Naive thymus-derived CD4-positive, alpha-beta T cell (primary cell): ENCODE results near the gene IL31. TPM values are rescaled to one million over a fixed set of nuclear protein-coding genes. Genes with fewer than 3 reads are reported as not detected.
A peak's percentile ranks its signal among the peaks of the same experiment; 100 is the strongest.
"Not testable (repeated sequence)": the region's sequence is repeated elsewhere in the genome, so short reads cannot be mapped to it uniquely, and the experiment has no call there.

Source experiments
- ATAC-seq: fragments of 150-1000 bp; cut with Tn5 transposase; 2 replicates; pipeline ENCODE4 v1.10.0; 2021; ENCODE audit warnings: mild to moderate bottlenecking, moderate library complexity
- CTCF ChIA-PET: fragments of 350-600 bp; sonication (Branson Sonifier 250); formaldehyde crosslinking; loops from one replicate; lab custom pipeline; 2021; ENCODE audit warnings: antibody characterized with exemption; lab: Charles Lee
- POLR2A ChIA-PET: fragments of 350-600 bp; sonication (Branson Sonifier 250); formaldehyde crosslinking; loops from one replicate; lab custom pipeline; 2021; ENCODE audit warnings: antibody characterized with exemption, inconsistent platforms; lab: Charles Lee
- DNase-seq, 9 donors: peaks; one replicate each; pipeline versions ENCODE4 v3.0.0 to v3.0.0-alpha.2; 2020 to 2022; ENCODE audit warnings: mixed read lengths in 1 of 9
- H3K27ac ChIP-seq: one replicate; pipeline ENCODE4 v1.7.0; 2013; ENCODE audit warnings: mild to moderate bottlenecking, low read depth, low read length, moderate library complexity
- H3K27me3 ChIP-seq, 2 donors: one replicate each; pipeline ENCODE4 v1.7.0; 2013; ENCODE audit warnings: low read length in 2 of 2, mild to moderate bottlenecking in 2 of 2, moderate library complexity in 2 of 2; ENCODE audit not compliant: control insufficient read depth in 2 of 2, insufficient read depth in 2 of 2
- H3K36me3 ChIP-seq, 3 experiments: 1 replicate in 2 of 3; 2 replicates in 1 of 3; pipeline ENCODE4 v1.7.0; 2013; ENCODE audit warnings: low read length in 3 of 3, mild to moderate bottlenecking in 3 of 3, moderate library complexity in 1 of 3; ENCODE audit not compliant: insufficient read depth in 3 of 3, control insufficient read depth in 2 of 3
- H3K4me1 ChIP-seq, 2 donors: one replicate each; pipeline ENCODE4 v1.7.0; 2013; ENCODE audit warnings: low read length in 2 of 2, mild to moderate bottlenecking in 2 of 2, moderate library complexity in 1 of 2; ENCODE audit not compliant: control insufficient read depth in 2 of 2, insufficient read depth in 2 of 2
- H3K4me3 ChIP-seq: 2 replicates; pipeline ENCODE4 v1.7.0; 2013; ENCODE audit warnings: mild to moderate bottlenecking, low read length
- H3K9me3 ChIP-seq, 3 experiments: 1 replicate in 2 of 3; 2 replicates in 1 of 3; pipeline ENCODE4 v1.7.0; 2013; ENCODE audit warnings: low read length in 3 of 3; ENCODE audit not compliant: control insufficient read depth in 2 of 3
- H3K27ac Mint-ChIP-seq, 9 donors: one replicate each; pipeline ENCODE4 v1.8.0; 2020 to 2022; ENCODE audit warnings: mixed read lengths in 9 of 9, mild to moderate bottlenecking in 8 of 9, moderate library complexity in 5 of 9, inconsistent platforms in 2 of 9
- H3K27me3 Mint-ChIP-seq, 5 donors: one replicate each; pipeline ENCODE4 v1.8.0; 2021 to 2022; ENCODE audit warnings: mixed read lengths in 5 of 5, mild to moderate bottlenecking in 1 of 5
- H3K36me3 Mint-ChIP-seq, 5 donors: one replicate each; pipeline ENCODE4 v1.8.0; 2020 to 2022; ENCODE audit warnings: mixed read lengths in 5 of 5, mild to moderate bottlenecking in 3 of 5, inconsistent platforms in 1 of 5
- H3K4me1 Mint-ChIP-seq, 7 donors: one replicate each; pipeline ENCODE4 v1.8.0; 2020 to 2022; ENCODE audit warnings: mixed read lengths in 7 of 7, mild to moderate bottlenecking in 3 of 7, inconsistent platforms in 1 of 7
- H3K4me3 Mint-ChIP-seq, 10 donors: one replicate each; pipeline ENCODE4 v1.8.0; 2020 to 2022; ENCODE audit warnings: mild to moderate bottlenecking in 10 of 10, mixed read lengths in 10 of 10, moderate library complexity in 6 of 10, inconsistent platforms in 2 of 10
- H3K9me3 Mint-ChIP-seq, 11 donors: one replicate each; pipeline ENCODE4 v1.8.0; 2020 to 2022; ENCODE audit warnings: mixed read lengths in 11 of 11, mild to moderate bottlenecking in 4 of 11, inconsistent platforms in 1 of 11, moderate library complexity in 1 of 11
- intact Hi-C, 2 donors: fragments of 100-400 bp; cut with micrococcal nuclease; formaldehyde crosslinking; loops; one replicate each; pipeline ENCODE4 v1.15.1; 2023
- polyA plus RNA-seq, 2 donors: library from polyadenylated mRNA; unstranded; fragments of 300-500 nt; fragmentation: Illumina TruSeq; gene quantifications; one replicate each; pipeline ENCODE4 v1.2.3, GENCODE V29; 2021
- total RNA-seq, 6 experiments: library from RNA in 5 of 6; stranded (reverse) in 5 of 6; gene quantifications; 1 replicate in 5 of 6; 2 replicates in 1 of 6; pipeline ENCODE4 v1.2.3 and lab custom pipeline; 2021 to 2026

IL31 gene
- total and polyA plus RNA-seq, 7 experiments from 2014 or later: not detected

- no peak for DNase-seq
- H3K27ac ChIP-seq: no peak overlapping the region
- Mint-ChIP-seq H3K4me3 (peak overlapping the region in 3 of 10 donors; percentile 33 to 58 (median 45)), H3K27ac (peak overlapping the region in 3 of 9 donors; percentile 49 to 73 (median 55)), H3K4me1 (peaks cover 5 to 17% (median 14%) of the 10 kb centered on the region in 7 donors), H3K27me3 (peaks cover 0 to 28% (median 0%) of the 10 kb centered on the region in 5 donors), H3K9me3 (no peaks in the 10 kb centered on the region), H3K36me3 (peaks cover 0 to 22% (median 6%) of the 10 kb centered on the region in 5 donors)
- H3K36me3 ChIP-seq: peaks cover 0 to 40% (median 7%) of the 10 kb centered on the region in 3 experiments
- CTCF ChIA-PET: interaction anchor here (0.7 kb wide), 1 partner anchor 39 kb away, joined by 3 read pairs; no protein-coding TSS in a partner anchor
- peaks cover 6 to 10% of the 10 kb centered on the region in 2 donors for H3K4me1 ChIP-seq
- H3K4me3 ChIP-seq: no peak overlapping the region
- intact Hi-C loops: no loop called here
- POLR2A ChIA-PET: interaction anchor here (1.1 kb wide), 1 partner anchor 11 kb away, joined by 3 read pairs; no protein-coding TSS in a partner anchor
- no peaks in the 10 kb centered on the region for H3K9me3 ChIP-seq
- ATAC-seq: peak; percentile 22
- no peaks in the 10 kb centered on the region for H3K27me3 ChIP-seq
Observed at GRCh38 chr12:122206111-122206881, 32.3 kb upstream of the IL31 start.

- Histone ChIP-seq H3K27ac (no peak overlapping the region), H3K4me1 (peaks cover 6 to 10% of the 10 kb centered on the region in 2 donors), H3K9me3 (no peaks in the 10 kb centered on the region), H3K4me3 (no peak overlapping the region), H3K36me3 (peaks cover 0 to 34% (median 5%) of the 10 kb centered on the region in 3 experiments), H3K27me3 (no peaks in the 10 kb centered on the region)
- ChIA-PET POLR2A (interaction anchor here (0.9 to 2.0 kb wide), 4 partner anchors 12 to 39 kb away, joined by 3 to 6 read pairs (median 3); partner anchors contain the start of gene DIABLO), CTCF (interaction anchor here (0.7 kb wide), 1 partner anchor 38 kb away, joined by 3 read pairs; no protein-coding TSS in a partner anchor)
- Mint-ChIP-seq H3K27me3 (peaks cover 0 to 30% (median 0%) of the 10 kb centered on the region in 5 donors), H3K36me3 (peaks cover 0 to 18% (median 6%) of the 10 kb centered on the region in 5 donors), H3K9me3 (no peaks in the 10 kb centered on the region), H3K4me1 (peaks cover 5 to 17% (median 14%) of the 10 kb centered on the region in 7 donors), H3K4me3 (peak overlapping the region; percentile 61 to 85 (median 77)), H3K27ac (peak overlapping the region in 6 of 9 donors; percentile 0 to 87 (median 50))
- intact Hi-C loops: no loop called here
- ATAC-seq: no peak
- DNase-seq: no peak
Observed at GRCh38 chr12:122205053-122205925, 31.3 kb upstream of the IL31 start.

GRCh38 chr12:122204167-122205052 is 30.4 kb upstream of the IL31 start:
- H3K4me1 Mint-ChIP-seq: peaks cover 5 to 17% (median 14%) of the 10 kb centered on the region in 7 donors
- intact Hi-C loops: no loop called here
- peaks cover 6 to 10% of the 10 kb centered on the region in 2 donors for H3K4me1 ChIP-seq
- peak in 1 of 9 donors; percentile 26 for DNase-seq
- H3K4me3 Mint-ChIP-seq: peak overlapping the region; percentile 55 to 85 (median 77)
- ATAC-seq: peak; percentile 16
- H3K27ac ChIP-seq: no peak overlapping the region
- ChIA-PET POLR2A (interaction anchor here (0.9 to 2.0 kb wide), 5 partner anchors 12 to 40 kb away, joined by 3 to 6 read pairs (median 3); partner anchors contain the start of gene DIABLO), CTCF (no interaction called here)
- no peaks in the 10 kb centered on the region for H3K27me3 ChIP-seq
- H3K27me3 Mint-ChIP-seq: peaks cover 0 to 35% (median 0%) of the 10 kb centered on the region in 5 donors
- H3K9me3 Mint-ChIP-seq: no peaks in the 10 kb centered on the region
- peak overlapping the region in 5 of 9 donors; percentile 44 to 77 (median 54) for H3K27ac Mint-ChIP-seq
- H3K36me3 ChIP-seq: peaks cover 0 to 25% (median 5%) of the 10 kb centered on the region in 3 experiments
- H3K9me3 ChIP-seq: no peaks in the 10 kb centered on the region
- peaks cover 0 to 15% (median 5%) of the 10 kb centered on the region in 5 donors for H3K36me3 Mint-ChIP-seq
- H3K4me3 ChIP-seq: peak overlapping the region; percentile 68

- Histone ChIP-seq H3K4me3 (peak within 1 kb of the TSS; percentile 68), H3K9me3 (no peaks in the 10 kb centered on the region), H3K36me3 (peaks cover 0 to 19% (median 5%) of the 10 kb centered on the region in 3 experiments), H3K27ac (no peak within 1 kb of the TSS), H3K27me3 (peaks cover 0 to 3% of the 10 kb centered on the region in 2 donors), H3K4me1 (peaks cover 6 to 10% of the 10 kb centered on the region in 2 donors)
- peak; percentile 50 to 75 (median 67) for DNase-seq
- peak within 1 kb of the TSS in 5 of 9 donors; percentile 44 to 77 (median 46) for H3K27ac Mint-ChIP-seq
- no peaks in the 10 kb centered on the region for H3K9me3 Mint-ChIP-seq
- POLR2A ChIA-PET: interaction anchor here (0.7 to 2.0 kb wide), 4 partner anchors 13 to 22 kb away, joined by 3 to 6 read pairs (median 4); partner anchors contain the start of gene DIABLO
- peaks cover 0 to 14% (median 2%) of the 10 kb centered on the region in 5 donors for H3K36me3 Mint-ChIP-seq
- H3K27me3 Mint-ChIP-seq: peaks cover 0 to 35% (median 0%) of the 10 kb centered on the region in 5 donors
- H3K4me1 Mint-ChIP-seq: peaks cover 5 to 17% (median 14%) of the 10 kb centered on the region in 7 donors
- peak within 1 kb of the TSS; percentile 79 to 87 (median 82) for H3K4me3 Mint-ChIP-seq
- ATAC-seq: peak; percentile 79
- intact Hi-C loops: loop anchor here (1.0 to 2.0 kb wide), 2 partner anchors 23 to 63 kb away; partner anchors contain the start of genes VPS33A (in 2 of the 2) and DIABLO (in 1 of the 2)
- CTCF ChIA-PET: interaction anchor here (0.7 kb wide), 1 partner anchor 149 kb away, joined by 3 read pairs; no protein-coding TSS in a partner anchor
Observed at GRCh38 chr12:122203301-122204166, 29.5 kb upstream of the IL31 start, which contains the start of gene B3GNT4. Gene B3GNT4, plus strand, starts transcription at chr12:122203709. Its CDS starts 910 bp downstream, at chr12:122204619.

- POLR2A ChIA-PET: interaction anchor here (1.1 kb wide), 1 partner anchor 14 kb away, joined by 5 read pairs; no protein-coding TSS in a partner anchor
- Mint-ChIP-seq H3K27me3 (peaks cover 0 to 40% (median 6%) of the 10 kb centered on the region in 5 donors), H3K4me1 (peaks cover 6 to 17% (median 14%) of the 10 kb centered on the region in 7 donors), H3K4me3 (peak overlapping the region; percentile 79 to 87 (median 82)), H3K27ac (peak overlapping the region in 1 of 9 donors; percentile 62)
- H3K36me3 Mint-ChIP-seq, ATAC-seq, H3K27ac ChIP-seq, H3K9me3 Mint-ChIP-seq, H3K9me3 ChIP-seq, DNase-seq, H3K27me3 ChIP-seq, H3K4me1 ChIP-seq: not testable (repeated sequence)
- intact Hi-C loops: loop anchor here (1.0 to 2.0 kb wide), 2 partner anchors 23 to 64 kb away; partner anchors contain the start of genes VPS33A (in 2 of the 2) and DIABLO (in 1 of the 2)
- H3K4me3 ChIP-seq: peak overlapping the region; percentile 68
- peaks cover 0 to 12% (median 0%) of the 10 kb centered on the region in 3 experiments for H3K36me3 ChIP-seq
- CTCF ChIA-PET: interaction anchor here (0.7 kb wide), 1 partner anchor 149 kb away, joined by 3 read pairs; no protein-coding TSS in a partner anchor
Observed at GRCh38 chr12:122202811-122203210, 28.8 kb upstream of the IL31 start.
